Glutamatergic neuron (in vitro differentiated cells): ENCODE measurements around the gene ANO9. TPM values are rescaled to one million over a fixed set of nuclear protein-coding genes. Genes with fewer than 3 reads are reported as not detected.

Source experiments
- DNase-seq: peaks from one replicate; pipeline ENCODE4 v3.0.0; 2022
- H3K27ac Mint-ChIP-seq: one replicate; pipeline ENCODE4 v1.8.0; 2020; ENCODE audit warnings: mild to moderate bottlenecking, mixed read lengths, inconsistent platforms; ENCODE audit not compliant: unreplicated experiment
- H3K27me3 Mint-ChIP-seq: one replicate; pipeline ENCODE4 v1.8.0; 2020; ENCODE audit warnings: mild to moderate bottlenecking, moderate library complexity, mixed read lengths, inconsistent platforms; ENCODE audit not compliant: unreplicated experiment
- H3K36me3 Mint-ChIP-seq: one replicate; pipeline ENCODE4 v1.8.0; 2020; ENCODE audit warnings: mild to moderate bottlenecking, mixed read lengths, inconsistent platforms; ENCODE audit not compliant: unreplicated experiment
- H3K4me1 Mint-ChIP-seq: one replicate; pipeline ENCODE4 v1.8.0; 2020; ENCODE audit warnings: mild to moderate bottlenecking, low read depth, mixed read lengths, inconsistent platforms; ENCODE audit not compliant: unreplicated experiment
- H3K4me3 Mint-ChIP-seq: one replicate; pipeline ENCODE4 v1.8.0; 2020; ENCODE audit warnings: mild to moderate bottlenecking, mixed read lengths, inconsistent platforms; ENCODE audit not compliant: unreplicated experiment
- H3K9me3 Mint-ChIP-seq: one replicate; pipeline ENCODE4 v1.8.0; 2020; ENCODE audit warnings: mild to moderate bottlenecking, moderate library complexity, mixed read lengths, inconsistent platforms; ENCODE audit not compliant: unreplicated experiment
- CTCF ChIP-seq: fragments of 200-600 bp; sonication (generic); IDR thresholded peaks from one replicate; pipeline ENCODE4 v1.5.0; 2021; ENCODE audit not compliant: partially characterized antibody, unreplicated experiment
- total RNA-seq: library from RNA; stranded (reverse); fragmentation: NEBNext Ultra II Directional; extraction: Animal tissue kit (Norgen Biotek cat#: 25700); gene quantifications from one replicate; pipeline ENCODE4 v1.2.1, GENCODE V29; 2021; ENCODE audit not compliant: unreplicated experiment

Gene ANO9
- total RNA-seq, 1 donor from 2014 or later, result 1.8 TPM

DNA sequence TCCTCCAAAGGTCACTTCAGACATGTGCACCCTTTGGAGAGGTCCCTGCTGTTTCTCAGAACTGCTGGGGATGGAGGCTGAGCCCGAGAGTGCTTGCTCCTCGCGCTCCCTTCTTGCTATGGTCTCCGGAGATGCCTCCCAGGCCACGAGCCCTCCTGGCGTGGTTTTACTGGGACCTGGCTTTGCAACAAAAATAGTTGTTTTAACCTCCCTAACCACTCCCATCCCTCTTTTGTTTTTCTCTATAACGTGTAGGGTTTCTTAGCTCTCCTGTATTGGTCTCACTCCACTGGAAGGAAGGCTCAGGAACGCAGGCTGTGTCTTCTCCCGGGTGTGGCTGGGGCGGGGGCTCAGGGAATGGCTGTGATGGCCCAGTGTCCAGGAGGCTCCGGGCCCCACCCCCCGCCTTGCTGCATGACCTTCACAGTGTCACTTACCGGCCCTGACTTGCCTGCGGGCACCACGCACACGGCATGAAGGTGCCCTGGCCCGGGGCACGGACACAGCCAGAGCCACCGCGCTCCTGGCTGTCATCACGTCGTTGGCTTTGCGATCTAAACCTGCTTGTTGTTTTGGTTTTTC lies 13.8 kb upstream of the ANO9 start:
- H3K27ac Mint-ChIP-seq, result peak overlapping the region; percentile 57
- H3K9me3 Mint-ChIP-seq, result peaks cover 8% of the 10 kb centered on the region
- H3K4me1 Mint-ChIP-seq, result peaks cover 38% of the 10 kb centered on the region
- peaks cover 14% of the 10 kb centered on the region for H3K27me3 Mint-ChIP-seq
- no peak for TF ChIP-seq CTCF
- no peak for DNase-seq
- H3K4me3 Mint-ChIP-seq, result peak overlapping the region; percentile 74
- H3K36me3 Mint-ChIP-seq, result no peaks in the 10 kb centered on the region

DNA sequence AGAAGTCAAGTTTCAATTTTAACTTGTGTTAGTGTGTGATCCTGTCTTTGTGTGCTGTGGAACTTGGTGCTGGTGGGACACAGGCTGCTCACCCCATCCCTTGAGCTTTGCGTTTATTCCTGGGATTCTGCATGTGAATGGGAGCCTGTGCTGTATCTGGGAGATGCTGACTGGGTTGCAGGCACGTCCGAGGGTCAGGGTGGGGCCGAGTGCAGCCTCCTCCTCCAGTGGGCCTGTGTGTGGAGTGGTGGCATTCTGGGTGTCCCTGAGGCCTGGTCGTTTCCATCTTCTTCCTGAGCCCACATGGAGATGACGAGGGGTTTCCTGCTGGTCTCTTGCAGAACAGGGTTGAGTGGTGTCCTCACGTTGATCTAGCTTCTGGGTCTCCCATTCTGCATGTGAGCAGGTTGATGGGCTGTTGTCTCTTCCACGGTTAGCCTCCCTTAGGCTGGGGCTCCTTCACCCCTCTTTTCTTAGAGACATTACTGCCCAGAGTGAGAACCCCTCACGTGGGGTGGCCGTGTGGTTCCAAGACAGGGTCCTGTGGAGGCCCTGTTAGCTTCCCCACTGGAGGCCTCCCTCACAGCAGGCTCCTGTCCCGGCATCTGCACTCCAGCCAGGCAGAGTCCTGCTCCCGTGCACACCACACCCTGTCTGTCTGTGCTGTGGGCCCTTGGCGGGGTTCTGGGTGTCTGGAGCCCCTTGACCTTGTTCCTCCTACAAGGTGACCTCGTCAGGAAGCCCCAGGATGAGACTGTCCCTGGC lies 13.2 kb upstream of the ANO9 start:
- no peaks in the 10 kb centered on the region for H3K36me3 Mint-ChIP-seq
- H3K4me3 Mint-ChIP-seq, result peak overlapping the region; percentile 63

DNA sequence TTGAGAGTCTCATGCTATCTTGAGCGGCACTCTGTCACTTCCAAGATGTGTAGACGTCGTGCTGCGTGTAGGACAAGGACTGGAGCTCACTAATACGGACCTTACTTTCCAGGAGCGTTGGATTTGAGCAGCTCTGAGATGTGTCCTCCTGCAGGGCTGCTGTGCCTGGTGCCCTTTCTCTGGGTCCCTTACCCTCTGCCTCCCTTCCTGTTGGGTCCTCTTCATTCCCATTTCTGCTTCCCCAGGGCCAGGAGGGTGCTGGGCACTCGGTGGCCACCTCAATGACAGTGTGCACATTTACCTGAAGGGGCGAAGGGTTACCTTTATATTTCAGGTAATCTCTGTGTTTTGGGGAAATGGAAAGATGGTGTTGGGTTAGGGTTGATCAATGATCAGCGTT lies 12.2 kb upstream of the ANO9 start:
- no peaks in the 10 kb centered on the region for H3K36me3 Mint-ChIP-seq
- TF ChIP-seq CTCF, result no peak
- H3K4me1 Mint-ChIP-seq, result peaks cover 32% of the 10 kb centered on the region
- peak overlapping the region; percentile 54 for H3K4me3 Mint-ChIP-seq
- H3K27ac Mint-ChIP-seq, result no peak overlapping the region
- DNase-seq, result no peak
- peaks cover 8% of the 10 kb centered on the region for H3K9me3 Mint-ChIP-seq
- peaks cover 12% of the 10 kb centered on the region for H3K27me3 Mint-ChIP-seq

More for the DNA sequence above, 13.2 kb upstream of the ANO9 start:
- H3K27me3 Mint-ChIP-seq, result peaks cover 12% of the 10 kb centered on the region
- TF ChIP-seq CTCF, result no peak
- DNase-seq, result no peak
- peaks cover 8% of the 10 kb centered on the region for H3K9me3 Mint-ChIP-seq
- H3K27ac Mint-ChIP-seq, result peak overlapping the region; percentile 43
- peaks cover 36% of the 10 kb centered on the region for H3K4me1 Mint-ChIP-seq

DNA sequence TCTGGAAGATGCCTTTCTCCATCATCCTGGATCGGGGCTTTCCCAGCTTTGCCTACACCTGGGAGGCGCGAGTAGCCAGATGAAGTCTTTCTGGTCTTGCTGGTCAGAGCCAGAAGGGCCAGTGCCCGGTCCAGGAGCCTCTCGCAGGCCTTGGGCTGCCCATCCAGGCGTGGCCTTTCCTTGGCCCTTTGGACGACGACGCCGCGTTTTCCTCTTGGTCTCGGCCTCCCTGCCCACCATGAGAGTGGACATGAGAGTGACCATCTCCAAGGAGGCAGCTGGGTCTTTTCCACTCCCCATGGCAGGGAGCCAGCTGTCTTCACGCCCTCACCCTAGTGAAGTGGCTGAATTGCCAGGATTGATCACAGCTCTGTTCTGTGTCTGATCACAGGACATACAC lies 11.8 kb upstream of the ANO9 start:
- H3K36me3 Mint-ChIP-seq, result no peaks in the 10 kb centered on the region
- no peak for TF ChIP-seq CTCF
- DNase-seq, result no peak
- H3K4me1 Mint-ChIP-seq, result peaks cover 35% of the 10 kb centered on the region
- peaks cover 12% of the 10 kb centered on the region for H3K27me3 Mint-ChIP-seq
- H3K27ac Mint-ChIP-seq, result no peak overlapping the region
- peaks cover 11% of the 10 kb centered on the region for H3K9me3 Mint-ChIP-seq
- H3K4me3 Mint-ChIP-seq, result peak overlapping the region; percentile 54

DNA sequence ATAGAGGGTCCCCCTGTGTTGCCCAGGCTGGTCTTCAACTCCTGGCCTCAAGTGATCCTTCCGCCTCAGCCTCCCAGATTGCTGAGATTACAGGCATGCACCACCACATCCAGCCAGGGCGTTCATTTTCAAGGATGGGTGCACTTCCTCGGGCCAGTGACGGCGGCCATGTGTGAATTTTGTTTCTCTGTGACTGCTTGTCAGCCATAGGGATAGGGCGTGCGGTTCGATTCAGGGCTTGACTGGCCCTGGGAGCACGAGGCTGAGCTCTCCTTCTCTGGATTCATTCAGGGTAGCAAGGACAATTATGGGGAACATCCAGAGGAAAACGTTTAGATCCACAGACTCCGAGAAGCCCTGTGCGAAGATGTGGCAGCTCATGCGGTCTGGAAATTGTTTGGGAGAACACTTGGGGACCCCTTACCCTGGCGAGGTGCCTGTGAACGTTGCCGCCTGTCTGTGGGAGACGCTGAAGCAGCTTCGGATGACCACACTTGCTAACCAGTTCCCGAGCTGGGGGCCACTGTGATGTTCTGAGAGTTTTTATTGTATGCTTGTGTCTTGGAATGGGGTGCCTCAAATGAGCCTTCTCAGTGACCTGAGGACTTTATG lies 11.2 kb upstream of the ANO9 start:
- peaks cover 35% of the 10 kb centered on the region for H3K4me1 Mint-ChIP-seq
- peaks cover 11% of the 10 kb centered on the region for H3K9me3 Mint-ChIP-seq
- H3K36me3 Mint-ChIP-seq, result no peaks in the 10 kb centered on the region
- H3K4me3 Mint-ChIP-seq, result peak overlapping the region; percentile 98
- no peak for DNase-seq
- no peak overlapping the region for H3K27ac Mint-ChIP-seq
- peaks cover 12% of the 10 kb centered on the region for H3K27me3 Mint-ChIP-seq
- no peak for TF ChIP-seq CTCF
